Inflammatory macrophage treated with lipopolysaccharide for 1 hour (primary cell): ENCODE results near the gene COL27A1.

Experiments used
- DNase-seq, 2 donors: peaks; one replicate each; pipeline ENCODE4 v3.0.0-alpha.2; 2020 to 2022

COL27A1 gene

GRCh38 chr9:114169029-114169951 lies 14.0 kb downstream of the COL27A1 start:
- no peak for DNase-seq

- DNase-seq: no peak
Observed at GRCh38 chr9:114169952-114170770, 14.8 kb downstream of the COL27A1 start.

- no peak for DNase-seq
Observed at GRCh38 chr9:114170771-114171461, 15.6 kb downstream of the COL27A1 start.

GRCh38 chr9:114171500-114171899 lies 16.2 kb downstream of the COL27A1 start:
- no peak for DNase-seq

- DNase-seq: no peak
Observed at GRCh38 chr9:114172981-114173833, 17.9 kb downstream of the COL27A1 start.

GRCh38 chr9:114174557-114174875 lies 19.2 kb downstream of the COL27A1 start:
- no peak for DNase-seq

- no peak for DNase-seq
Observed at GRCh38 chr9:114174876-114175771, 19.8 kb downstream of the COL27A1 start.

GRCh38 chr9:114176624-114177291 lies 21.4 kb downstream of the COL27A1 start:
- DNase-seq: no peak

GRCh38 chr9:114177423-114178064 lies 22.2 kb downstream of the COL27A1 start:
- DNase-seq: no peak

GRCh38 chr9:114178076-114178475 lies 22.7 kb downstream of the COL27A1 start:
- DNase-seq: no peak

GRCh38 chr9:114178756-114179450 lies 23.6 kb downstream of the COL27A1 start:
- no peak for DNase-seq

GRCh38 chr9:114179516-114179915 lies 24.2 kb downstream of the COL27A1 start:
- no peak for DNase-seq

GRCh38 chr9:114180696-114181606 lies 25.6 kb downstream of the COL27A1 start:
- DNase-seq: no peak

GRCh38 chr9:114181607-114182409 lies 26.5 kb downstream of the COL27A1 start:
- no peak for DNase-seq

- no peak for DNase-seq
Observed at GRCh38 chr9:114183006-114183405, 27.7 kb downstream of the COL27A1 start.

- no peak for DNase-seq
Observed at GRCh38 chr9:114184071-114184470, 28.7 kb downstream of the COL27A1 start.

GRCh38 chr9:114184866-114185265 lies 29.5 kb downstream of the COL27A1 start:
- DNase-seq: no peak
